Measurements from ENCODE around the gene NBPF6. TPM values are rescaled to one million over a fixed set of nuclear protein-coding genes. Genes with fewer than 3 reads are reported as not detected.
"Not testable (repeated sequence)": the region's sequence is repeated elsewhere in the genome, so short reads cannot be mapped to it uniquely, and the experiment has no call there.

Gene NBPF6
- under 0.01 TPM in 1 of 2 replicates, not detected in the other for total RNA-seq

GRCh38 chr1:108450043-108450442 lies at the start of gene NBPF6:
Gene NBPF6, plus strand, starts transcription at chr1:108450343. Its CDS starts 259 bp downstream, at chr1:108450602.
- H3K4me3 ChIP-seq (ENCODE audit: low read depth, low read length); DNase-seq (ENCODE audit: low read depth): not testable (repeated sequence)

GRCh38 chr1:108411098-108411833 lies 38.9 kb upstream of the NBPF6 start:
- DNase-seq (ENCODE audit: low read depth); H3K4me3 ChIP-seq (ENCODE audit: low read depth, low read length): not testable (repeated sequence)

- H3K4me3 ChIP-seq (ENCODE audit: low read depth, low read length); DNase-seq (ENCODE audit: low read depth): not testable (repeated sequence)
These were observed 30.0 kb upstream of the NBPF6 start for GRCh38 chr1:108420129-108420528.

GRCh38 chr1:108421061-108421916 lies 28.9 kb upstream of the NBPF6 start:
- H3K4me3 ChIP-seq (ENCODE audit: low read depth, low read length): not testable (repeated sequence)

GRCh38 chr1:108426877-108427276 lies 23.3 kb upstream of the NBPF6 start:
- not testable (repeated sequence) for DNase-seq (ENCODE audit: low read depth); H3K4me3 ChIP-seq (ENCODE audit: low read depth, low read length)

More at GRCh38 chr1:108421061-108421916, 28.9 kb upstream of the NBPF6 start:
- DNase-seq (ENCODE audit: low read depth): not testable (repeated sequence)

- DNase-seq (ENCODE audit: low read depth); H3K4me3 ChIP-seq (ENCODE audit: low read depth, low read length): not testable (repeated sequence)
These were observed 18.1 kb upstream of the NBPF6 start for GRCh38 chr1:108432002-108432401.

- H3K4me3 ChIP-seq (ENCODE audit: low read depth, low read length); DNase-seq (ENCODE audit: low read depth): not testable (repeated sequence)
These were observed 16.7 kb upstream of the NBPF6 start for GRCh38 chr1:108433404-108433803.

- H3K4me3 ChIP-seq (ENCODE audit: low read depth, low read length); DNase-seq (ENCODE audit: low read depth): not testable (repeated sequence)
These were observed 11.6 kb upstream of the NBPF6 start for GRCh38 chr1:108438536-108438935.

- H3K4me3 ChIP-seq (ENCODE audit: low read depth, low read length); DNase-seq (ENCODE audit: low read depth): not testable (repeated sequence)
These were observed 4.4 kb downstream of the NBPF6 start for GRCh38 chr1:108454521-108454920.

- not testable (repeated sequence) for DNase-seq (ENCODE audit: low read depth); H3K4me3 ChIP-seq (ENCODE audit: low read depth, low read length)
These were observed 8.5 kb downstream of the NBPF6 start for GRCh38 chr1:108458661-108459060.

GRCh38 chr1:108461758-108462157 lies 11.6 kb downstream of the NBPF6 start:
- DNase-seq (ENCODE audit: low read depth); H3K4me3 ChIP-seq (ENCODE audit: low read depth, low read length): not testable (repeated sequence)

GRCh38 chr1:108463962-108464361 lies 13.8 kb downstream of the NBPF6 start:
- not testable (repeated sequence) for H3K4me3 ChIP-seq (ENCODE audit: low read depth, low read length); DNase-seq (ENCODE audit: low read depth)

- not testable (repeated sequence) for DNase-seq (ENCODE audit: low read depth); H3K4me3 ChIP-seq (ENCODE audit: low read depth, low read length)
These were observed 16.0 kb downstream of the NBPF6 start for GRCh38 chr1:108466166-108466565.

- DNase-seq (ENCODE audit: low read depth); H3K4me3 ChIP-seq (ENCODE audit: low read depth, low read length): not testable (repeated sequence)
These were observed 17.0 kb downstream of the NBPF6 start for GRCh38 chr1:108467155-108467554.

- DNase-seq (ENCODE audit: low read depth); H3K4me3 ChIP-seq (ENCODE audit: low read depth, low read length): not testable (repeated sequence)
These were observed 20.6 kb downstream of the NBPF6 start for GRCh38 chr1:108470750-108471149.

- not testable (repeated sequence) for H3K4me3 ChIP-seq (ENCODE audit: low read depth, low read length); DNase-seq (ENCODE audit: low read depth)
These were observed 24.4 kb downstream of the NBPF6 start for GRCh38 chr1:108474516-108474915.
